Stimulated activated CD4-positive, alpha-beta T cell treated with anti-CD3 and anti-CD28 coated beads, TNF-alpha, amount 100 ng/mL, for 1 hour (primary cell): Measurements from ENCODE around the gene CYP2W1.
"Not testable (repeated sequence)": the region's sequence is repeated elsewhere in the genome, so short reads cannot be mapped to it uniquely, and the experiment has no call there.

ENCODE experiments used
- DNase-seq, 3 donors: peaks; one replicate each; pipeline ENCODE4 v3.0.0-alpha.2; 2020; ENCODE audit warnings: low read depth in 3 of 3, low spot score in 1 of 3

Gene CYP2W1

DNA sequence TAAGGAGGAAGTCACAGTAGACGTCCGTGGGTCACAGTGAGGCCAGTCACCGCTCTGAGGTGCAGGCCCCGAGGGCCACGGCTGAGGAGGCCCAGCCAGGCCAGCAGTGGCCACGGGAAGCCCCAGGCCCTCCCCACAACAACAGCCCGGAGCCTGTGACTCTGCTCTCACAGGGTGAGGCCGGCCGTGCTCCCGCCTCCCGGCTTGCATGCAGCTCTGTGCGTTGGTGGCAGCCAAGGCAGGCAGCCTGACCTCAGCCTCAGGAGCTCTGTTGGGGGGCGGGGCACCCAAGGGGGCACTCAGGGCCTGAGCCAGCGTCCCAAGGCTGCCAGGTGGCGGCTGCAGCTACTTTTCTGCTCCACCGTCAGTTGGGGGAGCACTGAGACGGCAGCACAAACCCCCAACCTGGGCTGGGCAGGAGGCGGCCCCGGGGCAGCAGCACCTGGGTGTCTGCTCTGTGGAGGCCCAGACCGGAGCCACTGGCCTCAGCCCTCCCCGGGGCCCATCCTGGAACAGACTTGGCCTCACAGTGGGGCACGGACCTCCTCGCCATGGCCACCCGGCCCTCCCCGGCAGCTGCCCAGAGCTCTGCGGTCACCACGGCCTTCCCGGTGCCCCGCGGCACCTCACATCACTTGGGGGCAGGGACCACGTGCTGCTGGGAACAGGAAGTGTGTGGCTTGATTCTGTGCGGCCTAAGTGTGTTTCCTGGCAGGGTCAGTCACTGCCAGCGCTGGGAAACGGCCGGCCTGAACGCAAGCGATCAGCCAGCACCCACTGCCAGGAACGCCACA, 13.3 kb downstream of the CYP2W1 start:
- no peak for DNase-seq

- DNase-seq = no peak
Measured at GRCh38 chr7:997404-998395, 14.7 kb downstream of the CYP2W1 start.

GRCh38 chr7:999149-999879, 16.3 kb downstream of the CYP2W1 start:
- DNase-seq = no peak

DNA sequence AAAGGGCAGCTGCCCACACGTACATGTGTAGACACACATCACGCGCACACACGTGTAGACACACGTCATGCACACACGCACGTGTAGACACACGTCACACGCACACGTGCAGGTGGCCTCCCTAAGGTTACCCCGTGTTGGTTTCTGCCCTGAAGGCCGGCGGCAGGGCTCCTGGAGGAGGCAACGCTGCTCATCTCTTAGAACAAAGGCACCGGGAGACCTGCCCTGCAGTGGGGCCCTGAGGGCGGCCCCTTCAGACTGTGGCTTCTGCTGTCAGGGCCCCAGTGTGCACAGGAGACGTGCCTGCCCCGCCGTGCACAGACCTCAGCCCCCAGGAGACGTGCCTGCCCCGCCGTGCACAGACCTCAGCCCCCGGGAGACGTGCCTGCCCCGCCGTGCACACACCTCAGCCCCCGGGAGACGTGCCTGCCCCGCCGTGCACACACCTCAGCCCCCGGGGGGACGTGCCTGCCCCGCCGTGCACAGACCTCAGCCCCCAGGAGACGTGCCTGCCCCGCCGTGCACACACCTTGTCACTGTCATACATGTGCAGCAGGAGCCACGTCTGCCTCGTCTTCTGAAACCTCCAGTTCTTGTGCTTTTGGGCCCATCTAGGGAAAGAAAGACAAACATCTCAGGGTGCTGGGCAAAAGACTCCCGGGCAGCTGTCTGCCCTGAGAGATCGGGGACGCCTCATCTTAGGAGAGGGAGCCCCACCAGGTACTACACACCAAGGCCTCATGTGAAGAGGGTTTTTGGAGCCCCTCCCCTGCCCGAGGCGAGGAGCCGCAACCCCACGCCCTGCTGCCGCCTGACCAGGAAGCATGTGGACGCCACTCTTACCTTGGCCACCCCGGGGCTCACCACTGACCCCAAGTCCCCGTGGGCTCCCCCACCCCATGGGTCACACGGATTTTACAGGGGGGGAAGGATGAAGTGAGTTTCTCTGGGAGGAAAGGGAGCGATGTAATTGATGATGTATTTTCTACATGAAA, 17.3 kb downstream of the CYP2W1 start:
- DNase-seq = no peak

GRCh38 chr7:1001069-1001770, 18.2 kb downstream of the CYP2W1 start:
- DNase-seq = not testable (repeated sequence)

DNA sequence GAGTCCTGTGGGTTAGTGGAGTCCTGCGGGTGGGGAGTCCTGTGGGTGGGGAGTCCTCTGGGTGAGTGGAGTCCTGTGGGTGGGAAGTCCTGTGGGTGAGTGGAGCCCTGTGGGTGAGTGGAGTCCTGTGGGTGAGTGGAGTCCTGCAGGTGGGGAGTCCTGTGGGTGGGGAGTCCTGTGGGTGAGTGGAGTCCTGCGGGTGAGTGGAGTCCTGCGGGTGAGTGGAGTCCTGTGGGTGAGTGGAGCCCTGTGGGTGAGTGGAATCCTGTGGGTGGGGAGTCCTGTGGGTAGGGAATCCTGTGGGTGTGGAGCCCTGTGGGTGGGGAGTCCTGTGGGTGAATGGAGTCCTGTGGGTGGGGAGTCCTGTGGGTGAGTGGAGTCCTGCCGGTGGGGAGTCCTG, 19.0 kb downstream of the CYP2W1 start:
- DNase-seq = not testable (repeated sequence)

GRCh38 chr7:1002445-1002844, 19.5 kb downstream of the CYP2W1 start:
- DNase-seq = not testable (repeated sequence)

GRCh38 chr7:1004018-1004852, 21.3 kb downstream of the CYP2W1 start:
- DNase-seq = no peak

DNA sequence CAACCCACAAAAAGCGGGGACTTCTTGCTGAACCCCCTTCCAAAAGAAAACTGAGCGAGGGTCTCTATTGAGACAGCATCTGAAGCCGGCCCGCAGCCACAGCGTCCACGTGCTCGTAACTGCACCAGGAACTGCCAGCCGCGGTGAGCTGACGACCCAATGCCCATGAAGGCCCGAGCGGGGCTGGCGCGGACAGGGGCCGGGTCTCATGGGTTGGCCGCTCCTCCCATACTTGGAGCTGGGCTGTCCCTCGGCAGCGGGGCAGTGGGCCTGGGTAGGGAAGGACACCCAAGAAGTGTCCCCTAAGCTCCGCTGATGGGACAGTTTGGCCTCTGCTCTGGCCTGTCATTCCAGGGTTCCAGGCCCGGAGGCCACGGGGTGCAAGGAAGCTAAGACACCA, 22.3 kb downstream of the CYP2W1 start:
- DNase-seq = no peak

GRCh38 chr7:1007901-1008300, 24.9 kb downstream of the CYP2W1 start:
- no peak for DNase-seq

DNA sequence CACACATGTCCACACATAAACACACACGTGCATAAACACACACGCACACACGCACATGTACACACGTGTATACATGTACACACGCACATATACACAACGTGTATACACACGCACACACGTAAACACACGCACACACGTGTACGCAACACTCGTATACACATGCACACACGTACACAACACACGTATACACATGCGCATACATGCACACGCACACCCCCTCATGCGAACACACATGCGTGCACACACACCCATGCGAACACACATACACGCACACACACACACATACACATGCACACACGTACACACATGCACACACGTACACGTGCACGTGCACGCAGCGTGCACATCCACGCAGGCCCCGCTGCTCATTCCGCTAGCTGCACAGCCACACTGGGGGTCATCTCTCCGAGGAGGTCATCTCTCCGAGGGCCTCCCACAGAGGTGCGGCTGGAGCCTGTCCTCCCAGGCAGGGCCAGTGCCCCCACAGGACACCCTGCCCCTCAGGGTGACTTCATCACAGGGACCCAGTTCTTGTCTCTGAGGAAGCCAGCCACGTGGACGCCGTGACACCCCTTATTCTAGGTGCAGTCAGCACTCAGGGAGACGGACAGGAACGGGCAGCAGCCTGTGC, 25.9 kb downstream of the CYP2W1 start:
- DNase-seq = no peak

DNA sequence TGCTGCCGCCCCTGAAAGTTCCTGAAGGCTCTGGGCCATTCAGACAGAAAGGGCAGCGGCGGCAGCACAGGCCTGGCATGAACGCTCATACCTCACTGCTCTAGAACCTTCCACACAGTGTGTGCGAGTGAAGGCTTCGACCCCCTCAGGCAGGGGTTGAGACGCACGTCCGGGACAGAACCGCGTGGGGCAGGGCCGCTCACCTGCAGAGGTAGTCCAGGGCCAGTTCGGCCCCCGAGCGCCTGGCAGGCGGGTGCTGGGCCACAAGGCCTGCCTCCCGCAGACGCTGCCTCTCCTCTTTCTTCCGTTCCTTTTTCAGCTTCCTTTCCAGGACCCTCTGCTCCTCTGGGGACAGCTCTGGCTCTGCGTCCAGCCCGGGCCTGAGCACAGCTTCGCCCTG, 26.8 kb downstream of the CYP2W1 start:
- no peak for DNase-seq

DNA sequence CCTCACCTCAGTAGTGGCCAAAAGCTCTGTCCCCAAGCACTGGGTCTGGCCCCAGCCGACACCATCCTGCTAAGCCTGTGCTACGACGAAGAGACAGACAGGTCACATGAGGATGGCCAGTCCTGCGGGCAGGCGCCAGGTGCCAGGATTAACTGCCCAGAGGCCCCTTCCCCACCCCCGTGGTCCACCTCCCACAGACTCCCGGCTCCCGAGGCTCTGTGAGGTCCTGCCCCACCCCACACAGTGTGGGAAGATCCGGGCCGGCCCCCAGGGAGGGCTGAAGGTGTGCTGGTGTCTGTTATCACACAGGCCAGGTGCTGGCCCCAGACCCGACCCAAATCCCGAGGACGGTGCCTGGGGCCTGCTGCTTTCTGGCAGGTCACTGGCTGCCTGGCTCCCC, 27.2 kb downstream of the CYP2W1 start:
- no peak for DNase-seq

DNA sequence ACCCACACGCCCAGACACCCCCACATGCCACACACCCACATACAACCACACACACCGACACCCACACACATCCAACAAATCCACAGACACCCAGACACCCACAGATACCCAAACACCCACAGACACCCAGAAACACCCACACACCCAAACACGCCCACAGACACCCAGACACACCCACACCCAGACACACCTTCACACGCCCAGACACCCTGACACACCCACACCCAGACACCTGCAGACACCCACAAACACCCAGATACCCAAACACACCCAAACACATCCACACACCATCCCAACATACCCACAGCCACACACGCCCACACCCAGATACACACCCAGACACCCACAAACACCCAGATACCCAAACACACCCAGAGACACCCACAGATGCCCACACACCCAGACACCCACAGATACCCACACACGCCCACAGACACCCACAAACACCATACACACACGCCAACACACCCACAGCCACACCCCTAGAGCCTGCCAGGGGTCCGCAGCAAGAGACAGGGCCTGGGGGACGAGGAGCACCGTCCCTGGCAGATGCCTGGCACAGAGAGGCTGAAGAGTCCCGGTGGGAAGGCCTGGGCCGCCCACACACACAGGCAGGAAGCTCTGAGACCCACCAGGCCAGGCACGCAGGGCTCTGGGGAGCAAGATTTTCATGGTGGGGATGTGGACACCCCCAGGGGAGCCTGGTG, 28.5 kb downstream of the CYP2W1 start:
- no peak for DNase-seq

DNA sequence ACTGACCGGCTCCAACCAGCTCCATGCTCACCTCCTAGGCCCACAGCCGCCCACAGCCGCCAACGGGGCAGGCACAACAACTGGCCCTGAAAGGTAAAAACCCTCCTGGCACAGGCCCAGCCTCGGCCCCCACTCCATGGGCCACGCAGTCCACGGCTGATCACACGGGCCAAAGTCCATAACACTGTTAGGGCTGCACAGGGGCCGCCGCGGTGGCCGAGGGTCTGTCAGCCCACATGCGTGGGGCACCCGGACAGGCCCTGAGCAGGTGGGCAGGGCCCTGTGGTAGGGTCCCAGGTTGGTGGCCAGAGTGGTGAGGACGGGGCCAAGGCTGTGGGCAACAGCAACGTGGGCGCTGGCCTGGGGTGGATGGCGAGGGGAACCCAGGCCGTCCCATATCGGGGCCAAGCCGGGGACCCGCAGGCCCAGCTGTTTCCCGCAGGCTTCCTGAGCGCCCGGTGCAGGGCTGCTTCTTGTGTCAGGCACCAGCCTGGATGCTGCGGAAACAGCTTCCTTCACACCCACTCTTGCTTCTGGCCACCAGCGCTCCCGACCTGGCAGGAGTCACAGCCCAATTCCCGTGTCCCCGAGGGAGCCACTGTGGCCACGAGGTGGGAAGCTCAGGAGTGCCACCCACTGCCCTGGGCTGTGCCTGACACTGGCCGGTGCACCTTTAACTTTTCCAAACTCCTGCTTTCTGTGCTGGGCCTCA, 29.2 kb downstream of the CYP2W1 start:
- DNase-seq = no peak

DNA sequence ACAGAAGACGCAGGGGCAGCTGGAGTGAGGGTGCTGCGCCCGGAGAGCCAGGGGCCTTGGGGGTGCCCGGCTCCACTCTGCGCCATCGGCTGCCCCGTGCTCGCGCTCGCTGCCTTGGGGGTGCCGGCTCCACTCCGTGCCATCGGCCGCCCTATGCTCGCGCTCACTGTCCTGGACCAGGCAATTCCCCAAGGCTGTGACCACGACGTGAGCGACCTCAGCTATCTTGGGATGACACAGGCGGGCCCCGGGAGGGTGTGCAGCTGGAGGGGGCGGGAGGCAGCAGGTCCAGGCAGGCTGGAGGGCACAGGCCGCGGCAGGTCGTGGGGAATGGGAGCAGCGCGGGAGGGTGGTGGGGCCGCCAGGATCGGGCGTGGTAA, 29.7 kb downstream of the CYP2W1 start:
- DNase-seq = no peak

GRCh38 chr7:1013581-1013980, 30.6 kb downstream of the CYP2W1 start:
- DNase-seq = no peak
